Aorta (tissue), 5 donors: ENCODE measurements around the gene FAM237A. TPM values are rescaled to one million over a fixed set of nuclear protein-coding genes. Genes with fewer than 3 reads are reported as not detected.

ENCODE experiments used
- ATAC-seq: fragments of 200-7000 bp; cut with Tn5 transposase; one replicate; pipeline ENCODE4 v1.9.1; 2022; ENCODE audit warnings: moderate library complexity; ENCODE audit not compliant: low FRiP score
- DNase-seq, 2 donors: peaks; one replicate each; pipeline ENCODE4 v3.0.0-alpha.2; 2020
- H3K27ac ChIP-seq, 2 donors: one replicate each; pipeline ENCODE4 v1.5.1; 2013; ENCODE audit warnings: low read length in 2 of 2, mild to moderate bottlenecking in 2 of 2, moderate library complexity in 2 of 2, control low read depth in 1 of 2, inconsistent platforms in 1 of 2, low read depth in 1 of 2
- H3K27me3 ChIP-seq, 2 donors: one replicate each; pipeline ENCODE4 v1.6.1; 2013; ENCODE audit warnings: control low read depth in 1 of 2, low read length in 1 of 2, mild to moderate bottlenecking in 1 of 2, moderate library complexity in 1 of 2; ENCODE audit not compliant: insufficient read depth in 2 of 2, control insufficient read depth in 1 of 2
- H3K36me3 ChIP-seq, 2 donors: one replicate each; pipeline ENCODE4 v1.6.1; 2013; ENCODE audit warnings: control low read depth in 1 of 2, low read length in 1 of 2, mild to moderate bottlenecking in 1 of 2; ENCODE audit not compliant: insufficient read depth in 2 of 2, control insufficient read depth in 1 of 2
- H3K4me1 ChIP-seq, 2 donors: one replicate each; pipeline ENCODE4 v1.6.1; 2013; ENCODE audit warnings: low read length in 2 of 2, control low read depth in 1 of 2, mild to moderate bottlenecking in 1 of 2, moderate library complexity in 1 of 2; ENCODE audit not compliant: insufficient read depth in 2 of 2, control insufficient read depth in 1 of 2
- H3K4me3 ChIP-seq, 2 donors: one replicate each; pipeline ENCODE4 v1.5.1; 2013; ENCODE audit warnings: low read length in 2 of 2, control low read depth in 1 of 2, mild to moderate bottlenecking in 1 of 2
- H3K9me3 ChIP-seq: one replicate; pipeline ENCODE4 v1.6.1; 2013; ENCODE audit warnings: mild to moderate bottlenecking, low read length; ENCODE audit not compliant: control insufficient read depth
- WGBS, 2 donors: extraction: QIAGEN DNeasy Blood & Tissue Kit; methylation state at CpG; one replicate each; pipeline ENCODE4 v1.1.7; 2013; 5-methylcytosine and 5-hydroxymethylcytosine counted together
- intact Hi-C, 2 donors: fragments of 100-400 bp; cut with DNase I; formaldehyde crosslinking; loops; one replicate each; pipeline versions ENCODE4 v1.14.2 to v1.15.0; 2022
- polyA plus RNA-seq, 2 donors: library from polyadenylated mRNA; stranded (reverse); fragments of 200-250 nt; gene quantifications; one replicate each; pipeline ENCODE4 v1.2.3, GENCODE V29; 2013
- total RNA-seq, 2 donors: library from RNA; stranded (reverse); fragmentation: NEBNext Ultra II Directional; extraction: Animal tissue kit (Norgen Biotek cat#: 25700); gene quantifications; one replicate each; pipeline ENCODE4 v1.2.1, GENCODE V29; 2021
- donor health status: healthy with polysubstance abuse.
- donor health status: Bipolar disorder and iron deficiency.
- donor health status: DM: no; HTN: no; CAD: no.
- donor health status: DM: no; HTN: no; CAD: no.
- donor health status: DM: yes; HTN: yes; CAD: no.

The FAM237A gene
- total and polyA plus RNA-seq, 4 donors, result not detected

DNA sequence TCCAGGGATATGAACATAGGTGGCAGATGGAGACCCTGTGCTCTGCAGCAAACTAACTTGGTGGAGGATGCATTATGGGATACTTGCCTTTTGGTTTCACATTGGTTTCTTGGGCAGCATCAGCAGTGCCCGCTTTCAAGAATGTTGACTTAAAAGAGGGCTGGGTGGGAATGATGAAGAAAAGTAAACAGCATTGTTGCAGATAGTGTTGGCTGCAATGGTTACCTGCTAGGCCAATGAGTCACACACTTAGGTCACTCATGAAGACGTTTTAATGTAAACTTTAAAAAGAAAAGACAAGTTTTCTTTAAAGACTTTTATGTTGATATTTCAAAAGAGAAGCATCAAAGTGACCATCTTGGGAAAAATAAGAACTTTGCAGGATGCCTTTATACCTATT is 26.1 kb upstream of the FAM237A start:
- ATAC-seq (no peak), DNase-seq (no peak)
- Histone ChIP-seq H3K9me3 (no peaks in the 10 kb centered on the region), H3K36me3 (no peaks in the 10 kb centered on the region), H3K4me3 (no peak overlapping the region), H3K27me3 (no peaks in the 10 kb centered on the region), H3K27ac (no peak overlapping the region), H3K4me1 (no peaks in the 10 kb centered on the region)
- WGBS, 2 donors, result 55 to 56% methylated on average over 2 of the region's 2 CpGs
- intact Hi-C loops, result no loop called here

DNA sequence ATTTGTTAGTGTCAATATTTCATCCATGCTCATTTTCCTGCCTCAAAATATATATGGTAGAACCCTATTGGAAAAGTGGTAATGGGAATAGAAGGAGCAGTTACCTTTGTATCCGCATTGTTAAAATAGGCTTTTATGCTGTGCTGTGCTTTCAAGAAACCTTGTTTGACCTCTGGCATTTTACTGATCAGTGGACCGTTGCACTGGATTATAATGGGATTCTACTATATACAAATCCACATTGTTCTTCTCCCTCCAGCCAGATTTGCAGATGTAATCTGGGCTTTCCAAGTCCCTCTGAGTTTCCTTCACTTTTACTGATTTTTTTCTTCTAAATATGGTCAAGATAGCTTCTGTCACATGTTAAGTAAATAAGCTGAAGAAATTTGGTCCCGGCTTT is 23.3 kb upstream of the FAM237A start:
- intact Hi-C loops, result no loop called here
- no peaks in the 10 kb centered on the region for H3K9me3 ChIP-seq
- whole genome bisulfite sequencing, 2 donors, result 78 to 79% methylated on average over 3 of the region's 3 CpGs
- H3K27ac ChIP-seq, result no peak overlapping the region
- DNase-seq (no peak), ATAC-seq (no peak)
- H3K36me3 ChIP-seq, result no peaks in the 10 kb centered on the region
- no peak overlapping the region for H3K4me3 ChIP-seq
- H3K4me1 ChIP-seq, result no peaks in the 10 kb centered on the region
- H3K27me3 ChIP-seq, result no peaks in the 10 kb centered on the region

DNA sequence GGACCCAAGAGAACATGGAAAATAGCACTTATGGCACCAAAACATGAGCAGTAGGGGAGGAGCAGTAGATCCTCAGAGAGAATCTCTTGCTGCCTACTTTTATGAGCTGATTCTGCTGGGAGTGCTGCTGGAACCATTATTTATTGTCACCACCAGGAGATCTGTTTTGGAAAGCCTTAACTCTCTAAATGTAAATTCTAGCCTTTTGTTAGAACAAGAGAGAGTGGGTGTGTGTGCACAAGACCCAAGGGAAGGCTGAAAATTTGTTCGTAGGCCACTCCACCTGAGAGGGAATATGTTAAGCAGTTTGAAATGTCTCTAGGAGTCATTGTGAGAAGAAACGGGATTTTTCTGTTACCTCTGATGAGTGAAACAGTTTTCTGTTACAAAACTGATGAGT is 16.2 kb upstream of the FAM237A start:
- H3K27ac ChIP-seq, result no peak overlapping the region
- WGBS, 2 donors, result 61 to 64% methylated on average over 2 of the region's 2 CpGs
- no peaks in the 10 kb centered on the region for H3K9me3 ChIP-seq
- intact Hi-C loops, result no loop called here
- peaks cover 0 to 1% of the 10 kb centered on the region in 2 donors for H3K27me3 ChIP-seq
- no peak overlapping the region for H3K4me3 ChIP-seq
- no peaks in the 10 kb centered on the region for H3K4me1 ChIP-seq
- H3K36me3 ChIP-seq, result no peaks in the 10 kb centered on the region
- DNase-seq (no peak), ATAC-seq (no peak)

DNA sequence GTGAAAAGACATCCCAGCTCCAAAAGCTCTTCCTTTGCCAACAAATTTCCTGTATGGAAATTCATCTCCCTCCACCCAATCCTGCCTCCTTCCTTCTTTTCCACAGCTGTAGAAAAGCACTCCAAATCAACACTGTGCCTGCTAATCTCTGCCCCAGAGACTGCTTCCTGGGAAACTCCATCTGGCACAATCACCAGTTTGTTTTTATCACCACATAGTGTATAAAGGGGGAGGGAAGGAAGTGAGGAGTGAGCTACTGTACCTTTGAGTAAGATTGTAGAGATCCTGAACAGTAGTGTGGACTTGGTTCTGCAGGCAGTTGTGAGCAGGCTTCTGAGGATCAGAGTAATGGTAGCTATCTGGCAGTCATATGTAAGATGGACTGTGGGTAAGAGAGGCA is 14.7 kb upstream of the FAM237A start:
- Histone ChIP-seq H3K9me3 (no peaks in the 10 kb centered on the region), H3K4me1 (no peaks in the 10 kb centered on the region), H3K4me3 (no peak overlapping the region), H3K27me3 (peaks cover 0 to 1% of the 10 kb centered on the region in 2 donors), H3K27ac (no peak overlapping the region), H3K36me3 (no peaks in the 10 kb centered on the region)
- DNase-seq (no peak), ATAC-seq (no peak)
- intact Hi-C loops, result no loop called here

DNA sequence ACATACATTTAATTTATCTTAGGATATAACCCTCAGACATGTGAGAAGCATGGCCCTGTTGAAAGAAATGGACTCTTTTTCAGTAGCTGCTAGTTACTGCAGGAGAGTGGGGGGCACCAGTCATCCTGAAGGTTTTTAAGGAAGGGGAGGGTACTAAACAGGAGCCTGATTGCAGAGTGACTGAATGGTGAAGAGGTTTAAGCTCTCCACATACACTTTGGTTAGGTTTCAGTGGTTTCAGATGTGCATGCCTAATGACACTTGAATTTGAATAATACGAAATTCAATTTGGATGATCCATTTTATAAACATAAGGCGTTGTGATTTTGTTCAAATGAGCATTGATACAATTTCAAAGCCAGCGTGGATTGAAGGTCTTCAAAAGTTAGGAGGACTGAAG is 10.9 kb upstream of the FAM237A start:
- no peak for ATAC-seq
- H3K36me3 ChIP-seq, result no peaks in the 10 kb centered on the region
- no peak for DNase-seq
- no peaks in the 10 kb centered on the region for H3K4me1 ChIP-seq
- peaks cover 0 to 1% of the 10 kb centered on the region in 2 donors for H3K27me3 ChIP-seq
- intact Hi-C loops, result no loop called here
- WGBS, 2 donors, result 48 to 51% methylated on average over 3 of the region's 3 CpGs
- H3K9me3 ChIP-seq, result no peaks in the 10 kb centered on the region
- H3K4me3 ChIP-seq, result no peak overlapping the region
- H3K27ac ChIP-seq, result no peak overlapping the region

DNA sequence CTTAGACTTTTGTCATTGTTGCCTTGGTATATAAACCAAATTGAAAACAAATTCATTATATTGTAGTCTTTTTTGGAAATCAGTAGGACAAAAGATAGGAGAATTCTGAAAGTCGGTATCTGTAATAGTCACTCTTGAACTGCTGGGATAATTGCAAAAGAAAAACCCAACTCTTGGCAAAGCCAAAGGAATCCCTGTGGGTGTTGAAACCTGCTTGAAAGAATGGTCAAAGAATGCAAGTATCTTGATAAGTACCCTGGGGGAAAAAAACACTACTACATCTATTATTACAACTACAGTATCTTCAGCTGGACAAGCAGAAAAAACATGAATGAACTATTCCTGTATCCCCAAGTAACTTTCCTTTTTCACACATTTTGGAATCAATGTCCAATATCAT is 7.3 kb upstream of the FAM237A start:
- Histone ChIP-seq H3K36me3 (no peaks in the 10 kb centered on the region), H3K4me1 (no peaks in the 10 kb centered on the region), H3K27ac (no peak overlapping the region), H3K4me3 (no peak overlapping the region), H3K27me3 (no peaks in the 10 kb centered on the region), H3K9me3 (no peaks in the 10 kb centered on the region)
- ATAC-seq, result no peak
- intact Hi-C loops, result no loop called here
- DNase-seq, result no peak
- 78 to 80% methylated on average over 1 of the region's 1 CpG for WGBS, 2 donors

DNA sequence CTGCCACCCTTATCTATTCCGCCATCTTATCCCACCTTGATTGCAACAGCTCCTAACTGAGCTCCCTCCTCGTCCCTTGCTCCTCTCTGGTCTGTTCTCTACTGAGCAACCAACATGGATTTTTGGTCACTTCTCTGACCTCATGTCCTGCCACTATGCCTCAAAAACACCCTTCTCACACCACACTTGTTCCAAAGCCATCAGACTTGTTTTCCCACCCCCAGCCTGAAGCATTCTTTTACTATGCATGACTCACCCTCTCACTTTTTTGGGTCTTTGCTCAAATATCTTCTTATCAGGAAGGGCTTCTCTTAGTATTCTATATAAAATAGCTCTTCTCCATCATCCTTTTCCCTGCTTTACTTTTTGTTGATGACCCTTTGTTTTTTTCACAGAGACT is 2.7 kb upstream of the FAM237A start:
- intact Hi-C loops, result no loop called here
- Histone ChIP-seq H3K36me3 (no peaks in the 10 kb centered on the region), H3K27ac (no peak overlapping the region), H3K4me1 (no peaks in the 10 kb centered on the region), H3K4me3 (no peak overlapping the region), H3K27me3 (peaks cover 0 to 2% of the 10 kb centered on the region in 2 donors), H3K9me3 (no peaks in the 10 kb centered on the region)
- DNase-seq, result no peak
- 41 to 45% methylated on average over 2 of the region's 2 CpGs for WGBS, 2 donors
- no peak for ATAC-seq

DNA sequence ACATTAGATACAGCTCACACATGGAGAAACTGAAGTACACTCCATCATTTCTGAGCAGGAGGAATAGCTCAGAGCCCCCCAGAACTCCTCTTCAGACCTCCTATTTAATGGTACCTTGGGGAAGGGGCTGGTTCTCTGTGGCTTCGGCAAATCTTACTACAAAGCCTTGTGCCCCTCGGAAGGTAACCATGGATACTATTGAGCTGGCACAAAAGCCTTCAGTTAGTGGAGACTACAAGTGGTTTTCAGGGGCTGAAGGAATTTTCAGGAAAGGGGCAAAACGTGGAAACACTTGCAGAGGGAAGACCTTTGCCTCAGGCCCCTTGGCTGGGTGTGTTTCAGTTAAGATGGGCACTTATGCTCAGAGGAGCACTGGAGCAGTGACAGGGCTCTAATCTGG is 1.1 kb upstream of the FAM237A start:
- intact Hi-C loops, result no loop called here
- no peak overlapping the region for H3K4me3 ChIP-seq
- no peaks in the 10 kb centered on the region for H3K4me1 ChIP-seq
- H3K9me3 ChIP-seq, result no peaks in the 10 kb centered on the region
- ATAC-seq (no peak), DNase-seq (no peak)
- H3K27ac ChIP-seq, result no peak overlapping the region
- peaks cover 0 to 2% of the 10 kb centered on the region in 2 donors for H3K27me3 ChIP-seq
- H3K36me3 ChIP-seq, result no peaks in the 10 kb centered on the region
- 29 to 44% methylated on average over 3 of the region's 3 CpGs for WGBS, 2 donors

DNA sequence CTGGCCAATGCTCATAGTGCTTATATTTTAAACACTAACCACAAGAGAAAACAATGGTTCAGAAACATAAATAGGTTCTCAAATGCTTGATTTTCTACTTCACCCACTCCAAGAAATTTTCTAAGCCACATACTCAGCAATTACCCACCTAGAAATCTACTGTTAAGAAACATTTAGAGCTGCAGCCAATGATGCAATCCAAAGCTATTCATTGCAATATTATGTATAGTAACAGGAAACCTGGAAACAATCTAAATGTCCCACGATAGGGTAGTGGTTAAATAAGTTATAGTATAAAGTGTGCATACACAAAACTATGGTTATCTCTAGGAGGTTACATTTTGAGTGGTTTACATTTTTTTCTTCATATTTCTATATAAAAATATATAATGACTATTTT is 5.7 kb downstream of the FAM237A start:
- DNase-seq (no peak), ATAC-seq (no peak)
- Histone ChIP-seq H3K4me1 (no peaks in the 10 kb centered on the region), H3K4me3 (no peak overlapping the region), H3K9me3 (no peaks in the 10 kb centered on the region), H3K36me3 (no peaks in the 10 kb centered on the region), H3K27ac (no peak overlapping the region), H3K27me3 (no peaks in the 10 kb centered on the region)
- intact Hi-C loops, result no loop called here
- WGBS, 2 donors, result 58 to 62% methylated on average over 1 of the region's 1 CpG
